Lung (tissue), 12 donors: Measurements from ENCODE around the gene RIN2. TPM values are rescaled to one million over a fixed set of nuclear protein-coding genes. Genes with fewer than 3 reads are reported as not detected.
A peak's percentile ranks its signal among the peaks of the same experiment; 100 is the strongest.

Experiments used
- ATAC-seq: fragments of 200-7000 bp; cut with Tn5 transposase; one replicate; pipeline ENCODE4 v1.9.1; 2020; ENCODE audit warnings: moderate number of reproducible peaks; ENCODE audit not compliant: insufficient read depth, low FRiP score
- DNase-seq, 3 donors: peaks; one replicate each; pipeline ENCODE4 v3.0.0-alpha.2; 2013 to 2017
- H3K27ac ChIP-seq, 2 donors: one replicate each; pipeline ENCODE4 v1.5.1; 2013; ENCODE audit warnings: mild to moderate bottlenecking in 2 of 2, moderate library complexity in 2 of 2, control low read depth in 1 of 2, inconsistent platforms in 1 of 2, low read depth in 1 of 2, low read length in 1 of 2
- H3K27me3 ChIP-seq, 3 donors: one replicate each; pipeline ENCODE4 v1.5.1; 2013; ENCODE audit warnings: low read length in 2 of 3; ENCODE audit not compliant: control insufficient read depth in 3 of 3, insufficient read depth in 3 of 3
- H3K36me3 ChIP-seq, 4 donors: one replicate each; pipeline ENCODE4 v1.5.1; 2013; ENCODE audit warnings: low read length in 4 of 4, mild to moderate bottlenecking in 1 of 4, moderate library complexity in 1 of 4; ENCODE audit not compliant: control insufficient read depth in 4 of 4, insufficient read depth in 4 of 4
- H3K4me1 ChIP-seq, 5 donors: one replicate each; pipeline ENCODE4 v1.5.1; 2013; ENCODE audit warnings: low read length in 5 of 5, mild to moderate bottlenecking in 2 of 5, moderate library complexity in 1 of 5; ENCODE audit not compliant: control insufficient read depth in 5 of 5, insufficient read depth in 5 of 5
- H3K4me3 ChIP-seq: one replicate; pipeline ENCODE4 v1.5.1; 2013; ENCODE audit warnings: mild to moderate bottlenecking, control low read depth, moderate library complexity
- H3K9ac ChIP-seq, 2 donors: one replicate each; pipeline ENCODE4 v1.5.1; 2013; ENCODE audit warnings: low read length in 2 of 2, control low read depth in 1 of 2; ENCODE audit not compliant: insufficient read depth in 1 of 2
- H3K9me3 ChIP-seq, 4 donors: one replicate each; pipeline ENCODE4 v1.5.1; 2013; ENCODE audit warnings: low read length in 3 of 4, mild to moderate bottlenecking in 1 of 4, moderate library complexity in 1 of 4; ENCODE audit not compliant: control insufficient read depth in 4 of 4, insufficient read depth in 3 of 4
- CTCF ChIP-seq: IDR thresholded peaks from 2 replicates; pipeline ENCODE4 v1.5.1; 2012; ENCODE audit warnings: mild to moderate bottlenecking; ENCODE audit errors: control extremely low read depth, extremely low read depth
- WGBS, 2 donors: extraction: QIAGEN DNeasy Blood & Tissue Kit; methylation state at CpG; one replicate each; pipeline ENCODE4 v1.1.7; 2013; 5-methylcytosine and 5-hydroxymethylcytosine counted together
- polyA plus RNA-seq, 2 donors: library from polyadenylated mRNA; stranded (reverse); fragments of 200-250 nt; gene quantifications; one replicate each; pipeline ENCODE4 v1.2.1, GENCODE V29; 2013
- total RNA-seq, 2 donors: library from RNA; depleted of rRNA in 1 of 2; stranded (reverse); fragments of >200 nt in 1 of 2; gene quantifications; one replicate each; pipeline ENCODE4 v1.2.1, GENCODE V29; 2014 to 2021
- donor health status: control.
- donor health status: control.
- donor health status: Bipolar disorder and iron deficiency.
- donor health status: healthy.
- donor health status: DM: yes; HTN: yes; CAD: no.

RIN2 gene
- total and polyA plus RNA-seq, 4 donors = 13.7 to 93.3 (median 64.7) TPM

DNA sequence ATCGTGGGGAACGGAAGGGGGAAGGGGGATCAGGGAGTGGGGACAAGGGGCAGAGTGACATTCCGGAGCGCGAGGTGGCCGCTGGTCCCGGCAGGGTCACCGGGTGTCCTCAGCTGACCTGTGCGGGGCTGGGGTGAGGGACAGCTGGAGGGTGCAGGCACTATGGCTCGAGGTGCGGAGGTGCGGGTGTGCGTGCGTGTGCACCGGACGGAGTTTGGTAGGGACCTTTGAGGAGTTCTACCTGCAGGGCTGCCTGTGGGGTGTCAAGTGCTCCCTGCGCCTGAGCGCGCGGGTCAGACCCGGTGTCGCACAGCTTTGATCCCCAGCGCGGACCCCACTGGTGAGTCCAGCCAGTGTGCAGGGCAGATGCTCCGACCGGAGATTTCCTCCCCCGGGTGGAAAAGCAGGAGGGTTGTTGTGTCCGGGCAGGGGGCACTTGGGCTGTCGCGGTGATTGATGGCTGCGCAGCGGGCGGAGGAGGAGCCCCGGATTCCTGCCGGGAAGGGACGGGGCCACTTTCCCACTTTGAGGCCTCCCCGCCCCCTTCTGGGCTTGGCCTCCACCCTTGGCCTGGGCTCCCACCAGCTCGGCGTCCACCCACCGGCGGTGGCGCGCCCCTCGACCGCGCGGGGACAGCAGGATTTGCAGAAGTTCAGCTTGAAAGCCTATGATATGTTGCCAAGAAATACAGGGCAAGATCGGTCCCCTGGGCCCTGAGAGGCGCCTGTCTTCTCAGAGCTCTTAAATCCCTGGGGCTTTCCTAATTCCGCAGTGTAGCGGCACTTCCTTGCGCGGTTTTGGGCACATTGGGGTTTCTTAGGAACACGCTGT, 658 bp downstream of the RIN2 start:
- Histone ChIP-seq H3K36me3 (no peaks in the 10 kb centered on the region), H3K27me3 (no peaks in the 10 kb centered on the region), H3K4me3 (peak overlapping the region; percentile 76), H3K27ac (peak overlapping the region; percentile 98), H3K9ac (peak overlapping the region; percentile 57 to 68), H3K9me3 (peaks cover 0 to 3% (median 0%) of the 10 kb centered on the region in 4 donors), H3K4me1 (peaks cover 5 to 31% (median 13%) of the 10 kb centered on the region in 5 donors)
- TF ChIP-seq CTCF = no peak
- ATAC-seq = peak; percentile 29
- peak; percentile 71 to 75 (median 74) for DNase-seq
- 1 to 2% methylated on average over 54 of the region's 54 CpGs for WGBS, 2 donors

GRCh38 chr20:19760371-19760721, 2.3 kb downstream of the RIN2 start:
- no peaks in the 10 kb centered on the region for H3K36me3 ChIP-seq
- H3K9ac ChIP-seq = no peak overlapping the region
- WGBS, 2 donors = 70 to 85% methylated on average over 3 of the region's 3 CpGs
- no peak overlapping the region for H3K4me3 ChIP-seq
- H3K9me3 ChIP-seq = peaks cover 0 to 3% (median 0%) of the 10 kb centered on the region in 4 donors
- ATAC-seq (no peak), DNase-seq (no peak)
- peak overlapping the region; percentile 86 to 98 for H3K27ac ChIP-seq
- no peak for TF ChIP-seq CTCF
- H3K27me3 ChIP-seq = no peaks in the 10 kb centered on the region
- H3K4me1 ChIP-seq = peaks cover 7 to 31% (median 13%) of the 10 kb centered on the region in 5 donors

- peaks cover 7 to 31% (median 13%) of the 10 kb centered on the region in 5 donors for H3K4me1 ChIP-seq
- peaks cover 0 to 3% (median 0%) of the 10 kb centered on the region in 4 donors for H3K9me3 ChIP-seq
- peak overlapping the region in 1 of 2 donors; percentile 98 for H3K27ac ChIP-seq
- H3K4me3 ChIP-seq = no peak overlapping the region
- no peak overlapping the region for H3K9ac ChIP-seq
- ATAC-seq (no peak), DNase-seq (no peak)
- H3K36me3 ChIP-seq = no peaks in the 10 kb centered on the region
- H3K27me3 ChIP-seq = no peaks in the 10 kb centered on the region
- TF ChIP-seq CTCF = no peak
Observed at GRCh38 chr20:19761326-19761725, 3.3 kb downstream of the RIN2 start.

- TF ChIP-seq CTCF = no peak
- DNase-seq (peak; percentile 42 to 56 (median 54)), ATAC-seq (no peak)
- Histone ChIP-seq H3K27ac (no peak overlapping the region), H3K4me1 (peaks cover 6 to 28% (median 14%) of the 10 kb centered on the region in 5 donors), H3K36me3 (no peaks in the 10 kb centered on the region), H3K4me3 (no peak overlapping the region), H3K27me3 (no peaks in the 10 kb centered on the region), H3K9ac (no peak overlapping the region), H3K9me3 (peaks cover 0 to 3% (median 0%) of the 10 kb centered on the region in 4 donors)
- 58 to 73% methylated on average over 2 of the region's 2 CpGs for WGBS, 2 donors
Observed at GRCh38 chr20:19761841-19762240, 3.8 kb downstream of the RIN2 start.
